Omental fat pad (tissue), 4 donors: ENCODE measurements around the gene PCBP2. TPM values are rescaled to one million over a fixed set of nuclear protein-coding genes. Genes with fewer than 3 reads are reported as not detected.
"Not testable (repeated sequence)": the region's sequence is repeated elsewhere in the genome, so short reads cannot be mapped to it uniquely, and the experiment has no call there.

ENCODE experiments used
- ATAC-seq: fragments of 150-250 bp; one replicate; pipeline ENCODE4 v1.9.1; 2016; ENCODE audit warnings: mild to moderate bottlenecking, moderate library complexity; ENCODE audit not compliant: low FRiP score
- DNase-seq: peaks from one replicate; pipeline ENCODE4 v3.0.0-alpha.2; 2019; ENCODE audit warnings: low spot score
- total RNA-seq, 4 donors: library from RNA; depleted of rRNA; stranded (reverse); fragments of >200 nt; gene quantifications; one replicate each; pipeline ENCODE4 v1.1.0, GENCODE V29; 2016
- TF ChIP-seq, protein P1 (sequence below), 3 donors: fragments of 450-650 bp; IDR thresholded peaks; one replicate each; pipeline ENCODE4 v1.5.1; 2016 to 2017; ENCODE audit warnings: antibody characterized with exemption in 3 of 3, mild to moderate bottlenecking in 3 of 3, moderate library complexity in 2 of 3

Gene PCBP2
- total RNA-seq, 4 donors from 2014 or later, result 498 to 666 (median 531) TPM

DNA sequence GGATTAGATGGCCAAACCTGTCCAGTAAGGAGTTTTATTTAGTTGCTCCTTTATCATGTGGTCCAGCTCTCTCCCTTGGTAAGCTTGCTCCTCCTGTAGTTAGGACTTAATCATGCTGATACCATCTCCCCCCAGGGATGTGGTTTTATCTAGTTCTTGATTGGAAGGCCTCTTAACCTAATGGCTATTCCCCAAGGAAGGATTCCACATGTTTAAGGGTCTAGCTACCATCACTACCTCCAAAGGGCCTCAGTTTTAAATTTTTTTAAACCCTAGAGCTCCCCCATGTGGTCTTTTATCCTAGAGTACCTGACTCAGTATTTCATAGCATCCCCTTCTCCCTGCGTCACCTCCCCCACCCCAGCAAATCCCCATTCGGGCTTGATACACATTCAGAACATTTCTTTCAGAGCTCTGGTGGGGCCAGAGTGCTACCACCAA lies 24.9 kb downstream of the PCBP2 start:
- no peak for ATAC-seq

DNA sequence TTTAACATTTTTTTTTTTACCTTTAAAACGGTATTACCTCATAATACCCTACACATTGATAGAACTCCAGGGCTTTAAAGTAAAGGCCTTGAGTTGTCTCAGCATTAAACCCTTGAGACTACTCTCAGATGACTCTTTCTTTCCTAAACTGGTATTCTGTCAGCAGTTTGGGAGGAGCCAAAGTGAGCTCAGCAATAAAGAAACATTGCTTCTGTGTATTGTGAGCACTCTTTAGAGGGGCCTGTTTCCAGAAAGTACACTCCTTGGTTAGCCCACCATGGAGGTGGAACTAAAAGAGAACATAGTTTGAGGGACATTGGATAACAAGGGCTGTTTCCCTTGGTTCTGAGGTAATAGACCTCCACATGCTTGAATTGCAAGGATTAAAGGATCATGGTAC lies 27.0 kb downstream of the PCBP2 start:
- TF ChIP-seq, protein P1, sequence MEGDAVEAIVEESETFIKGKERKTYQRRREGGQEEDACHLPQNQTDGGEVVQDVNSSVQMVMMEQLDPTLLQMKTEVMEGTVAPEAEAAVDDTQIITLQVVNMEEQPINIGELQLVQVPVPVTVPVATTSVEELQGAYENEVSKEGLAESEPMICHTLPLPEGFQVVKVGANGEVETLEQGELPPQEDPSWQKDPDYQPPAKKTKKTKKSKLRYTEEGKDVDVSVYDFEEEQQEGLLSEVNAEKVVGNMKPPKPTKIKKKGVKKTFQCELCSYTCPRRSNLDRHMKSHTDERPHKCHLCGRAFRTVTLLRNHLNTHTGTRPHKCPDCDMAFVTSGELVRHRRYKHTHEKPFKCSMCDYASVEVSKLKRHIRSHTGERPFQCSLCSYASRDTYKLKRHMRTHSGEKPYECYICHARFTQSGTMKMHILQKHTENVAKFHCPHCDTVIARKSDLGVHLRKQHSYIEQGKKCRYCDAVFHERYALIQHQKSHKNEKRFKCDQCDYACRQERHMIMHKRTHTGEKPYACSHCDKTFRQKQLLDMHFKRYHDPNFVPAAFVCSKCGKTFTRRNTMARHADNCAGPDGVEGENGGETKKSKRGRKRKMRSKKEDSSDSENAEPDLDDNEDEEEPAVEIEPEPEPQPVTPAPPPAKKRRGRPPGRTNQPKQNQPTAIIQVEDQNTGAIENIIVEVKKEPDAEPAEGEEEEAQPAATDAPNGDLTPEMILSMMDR (IDR thresholded peaks at IDR 0.05), result no peak
- ATAC-seq (no peak), DNase-seq (no peak)

More for the DNA sequence above, 24.9 kb downstream of the PCBP2 start:
- no peak for DNase-seq
- TF ChIP-seq, protein P1 (IDR thresholded peaks at IDR 0.05), result no peak

DNA sequence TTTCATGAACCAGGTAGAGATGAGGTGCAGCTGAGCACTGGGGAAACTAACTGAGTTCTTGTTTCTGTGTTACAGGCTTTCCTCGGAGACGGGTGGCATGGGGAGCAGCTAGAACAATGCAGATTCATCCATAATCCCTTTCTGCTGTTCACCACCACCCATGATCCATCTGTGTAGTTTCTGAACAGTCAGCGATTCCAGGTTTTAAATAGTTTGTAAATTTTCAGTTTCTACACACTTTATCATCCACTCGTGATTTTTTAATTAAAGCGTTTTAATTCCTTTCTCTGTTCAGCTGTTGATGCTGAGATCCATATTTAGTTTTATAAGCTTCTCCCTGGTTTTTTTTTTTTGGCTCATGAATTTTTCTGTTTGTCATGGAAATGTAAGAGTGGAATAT lies 27.4 kb downstream of the PCBP2 start:
- ATAC-seq, result no peak
- no peak for DNase-seq
- TF ChIP-seq, protein P1 (IDR thresholded peaks at IDR 0.05), result no peak

DNA sequence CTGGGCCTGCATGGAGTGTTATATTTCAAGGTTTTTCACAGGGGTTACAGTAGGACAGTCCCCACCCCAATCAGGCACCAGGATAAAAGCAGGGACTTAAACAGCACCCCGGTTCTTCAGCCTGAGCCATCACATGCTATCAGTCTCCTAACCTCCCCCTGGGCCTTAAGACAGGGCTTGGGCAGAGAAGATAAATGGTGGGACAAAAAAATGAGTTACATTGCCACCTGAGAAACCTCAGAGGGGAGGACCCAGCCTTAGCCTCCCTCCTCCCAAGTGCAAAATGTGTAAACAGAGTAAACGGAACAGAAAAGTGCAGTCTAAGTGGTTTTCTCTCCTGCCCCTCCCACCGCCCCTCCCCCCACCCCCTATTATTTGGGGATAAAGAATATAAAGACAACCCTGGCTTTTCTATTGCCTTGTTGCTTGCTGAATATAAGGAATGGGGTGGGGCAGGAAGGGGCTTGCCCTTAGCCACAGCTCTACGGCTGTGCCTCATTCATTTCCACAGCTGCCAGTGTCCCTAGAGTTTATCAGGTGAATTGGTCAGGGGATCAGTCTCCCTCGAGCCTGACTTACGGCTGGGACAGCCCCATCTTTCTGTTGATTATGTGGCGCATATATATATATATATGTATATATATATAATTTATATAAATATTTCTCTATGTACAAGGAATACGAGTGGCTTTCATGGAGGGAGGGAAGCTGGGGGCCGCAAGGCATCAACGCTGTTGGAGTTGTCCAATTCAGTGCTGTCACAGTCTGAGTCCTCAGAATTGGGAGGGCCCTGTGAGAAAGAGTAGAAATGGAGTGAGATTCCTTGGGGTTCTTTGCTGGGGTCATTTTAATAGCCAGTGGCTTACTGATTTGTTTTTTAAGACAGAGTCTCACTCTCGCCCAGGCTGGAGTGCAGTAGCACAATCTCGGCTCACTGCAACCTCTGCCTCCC lies 28.9 kb downstream of the PCBP2 start:
- TF ChIP-seq, protein P1 (IDR thresholded peaks at IDR 0.05), result no peak
- ATAC-seq (no peak), DNase-seq (no peak)

DNA sequence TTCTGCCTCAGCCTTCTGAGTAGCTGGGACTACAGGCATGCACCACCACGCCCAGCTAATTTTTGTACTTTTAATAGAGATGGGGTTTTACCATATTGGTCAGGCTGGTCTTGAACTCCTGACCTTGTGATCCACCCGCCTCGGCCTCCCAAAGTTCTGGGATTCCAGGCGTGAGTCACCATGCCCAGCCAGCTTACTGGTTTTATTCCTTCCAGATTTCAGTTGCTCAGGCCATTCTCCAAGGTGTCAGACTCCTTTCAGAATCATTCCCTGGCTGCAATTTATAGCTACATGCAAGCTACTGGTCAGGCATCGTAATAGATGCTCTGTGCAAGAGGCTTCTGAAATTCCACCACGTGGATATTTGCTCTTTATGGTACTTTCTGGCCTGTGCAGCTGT lies 29.6 kb downstream of the PCBP2 start:
- not testable (repeated sequence) for DNase-seq

DNA sequence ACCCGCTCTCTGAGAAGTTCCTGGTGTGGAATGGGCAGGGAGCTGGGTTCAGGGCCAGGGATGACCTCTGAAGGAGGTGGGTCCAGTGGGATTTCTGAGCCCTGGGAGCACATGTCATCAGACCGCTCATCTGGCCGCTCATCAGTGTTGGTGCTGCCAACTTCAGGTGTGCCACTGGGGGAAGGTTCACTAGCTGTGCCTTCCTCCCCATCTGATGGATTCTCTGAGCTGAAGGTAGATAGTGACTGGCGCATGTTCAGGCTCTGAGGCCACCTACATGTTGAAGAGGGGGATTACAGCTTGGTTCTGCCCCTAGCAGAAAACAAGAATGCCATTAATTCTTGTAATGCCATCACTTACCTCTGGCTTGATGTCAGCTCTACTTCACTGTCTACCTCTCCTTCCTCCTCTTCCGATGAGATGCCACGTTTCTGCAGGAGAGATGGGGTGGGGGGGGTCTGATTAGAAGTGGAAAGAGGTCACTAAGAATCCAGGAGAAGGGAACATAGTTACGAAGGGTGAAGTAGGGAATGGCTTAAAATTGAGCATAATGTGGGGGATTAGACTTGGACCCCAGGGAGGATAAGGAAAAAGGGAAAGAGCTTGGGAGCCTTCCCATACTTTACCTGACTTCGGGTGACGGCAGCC lies 30.2 kb downstream of the PCBP2 start:
- DNase-seq, result no peak
- TF ChIP-seq, protein P1 (IDR thresholded peaks at IDR 0.05), result no peak

More for the DNA sequence above, 29.6 kb downstream of the PCBP2 start:
- ATAC-seq, result not testable (repeated sequence)

DNA sequence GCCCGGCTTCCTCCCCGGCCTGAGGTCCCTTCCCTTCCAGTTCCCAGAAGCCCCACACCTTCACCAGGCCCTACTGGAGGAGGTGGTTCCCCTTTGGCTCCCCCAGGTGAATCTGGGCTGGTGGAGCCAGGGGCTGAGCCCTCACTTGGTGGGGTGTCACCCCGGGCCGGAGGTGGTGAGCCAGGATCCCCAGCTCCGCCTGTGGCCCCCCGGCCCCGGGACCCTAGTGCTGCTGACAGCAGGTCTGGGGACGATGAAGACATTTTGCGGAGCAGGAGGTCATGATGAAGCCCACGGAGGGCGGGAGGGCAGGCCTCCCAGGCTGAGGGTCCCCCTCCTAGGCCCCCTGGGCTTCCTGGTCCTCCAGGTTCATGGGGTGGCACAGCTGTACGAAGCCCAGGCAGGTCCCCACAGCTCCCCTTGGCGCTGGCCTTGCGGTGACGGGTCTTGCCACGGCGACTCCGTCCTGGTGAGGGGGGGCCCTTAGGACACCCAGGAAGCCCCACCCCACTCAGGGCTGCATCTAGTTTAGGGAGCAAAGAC lies 30.8 kb downstream of the PCBP2 start:
- TF ChIP-seq, protein P1 (IDR thresholded peaks at IDR 0.05), result no peak
- ATAC-seq (no peak), DNase-seq (no peak)

More for the DNA sequence above, 30.2 kb downstream of the PCBP2 start:
- ATAC-seq, result no peak
